ENCODE measurements around the gene XCL1. TPM values are rescaled to one million over a fixed set of nuclear protein-coding genes. Genes with fewer than 3 reads are reported as not detected.

Gene XCL1
- total and polyA plus RNA-seq, 2 of the 13 experiments (the other 11 are each of a cell fraction or from before 2014, with no cell fraction given), result 2.5 to 7.6 TPM

DNA sequence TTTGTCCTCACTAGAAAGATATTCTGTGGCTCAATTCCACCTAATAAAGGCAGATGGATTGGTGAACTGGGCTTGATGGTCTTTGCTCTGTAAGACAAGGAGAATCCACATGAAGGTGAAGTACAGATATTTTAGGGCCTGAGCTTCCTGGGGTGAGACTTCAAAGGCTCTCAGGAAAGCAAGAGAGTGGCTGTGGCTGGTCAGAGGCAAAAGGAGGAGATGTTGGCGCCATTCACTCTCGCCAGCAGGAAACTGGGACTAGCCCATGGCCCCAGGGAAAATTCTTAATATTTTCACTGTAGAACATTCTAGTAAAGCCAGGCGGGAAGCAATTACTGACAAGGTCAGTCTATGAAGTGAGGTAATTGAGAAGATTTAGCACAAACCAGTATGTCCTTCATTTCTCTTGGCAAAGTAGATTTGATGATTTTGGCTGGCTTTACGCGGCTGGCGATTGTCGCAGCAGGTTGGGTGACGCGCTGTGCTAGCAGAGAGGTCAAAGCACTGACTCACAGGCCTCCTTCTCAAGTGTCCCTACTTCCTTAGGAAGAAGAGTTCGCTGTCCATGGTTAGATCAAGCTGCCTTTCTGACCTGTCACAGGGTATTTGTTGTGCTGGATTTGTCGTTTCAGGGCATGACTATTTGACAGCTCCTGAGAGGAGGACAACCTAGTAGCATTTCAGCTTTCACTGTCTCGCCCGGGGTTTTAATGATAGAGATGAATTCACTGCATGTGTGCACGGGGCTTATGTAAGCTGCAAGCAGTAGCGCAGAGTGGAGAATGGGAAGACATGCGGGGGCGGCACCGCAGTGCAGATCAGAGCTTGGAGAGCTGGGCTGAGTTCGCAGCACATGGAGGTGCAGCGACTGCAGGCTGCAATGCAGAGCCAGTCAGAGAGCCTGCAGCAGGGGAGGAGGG is 32.7 kb downstream of the XCL1 start:
- H2AFZ ChIP-seq (ENCODE audit: low read length), result no peak overlapping the region
- no peak overlapping the region for H3K4me2 ChIP-seq (ENCODE audit: low read depth, low read length)
- TF ChIP-seq PHB2 (IDR thresholded peaks at IDR 0.05; ENCODE audit: partially characterized antibody) (no peak), ZBTB38 (CRISPR knock-in tag; IDR thresholded peaks at IDR 0.05) (0 out of 2 replicates have a peak, but pooled peaks have one; percentile 7), REST (IDR thresholded peaks at IDR 0.05; ENCODE audit: borderline replicate concordance in 1 of 2, low read depth in 1 of 2, low read length in 2 of 2) (peak in 1 of 2 experiments; percentile 81; a peak in 3 of 4 replicates), CTCF (CRISPR knock-in tag; IDR thresholded peaks at IDR 0.05) (peak; percentile 10; the same call in 1 of the 2 replicates), ELF3 (CRISPR knock-in tag; IDR thresholded peaks at IDR 0.05) (no peak)
- 70% methylated on average over 20 of the region's 20 CpGs for WGBS (ENCODE audit: low lambda C conversion rate)
- no peaks in the 10 kb centered on the region for H3K4me1 ChIP-seq (ENCODE audit: insufficient read depth, low read length)
- no peaks in the 10 kb centered on the region for H3K9me3 ChIP-seq (ENCODE audit: low read length)
- no peaks in the 10 kb centered on the region for H3K36me3 ChIP-seq (replicated peaks in 1 of 2; ENCODE audit: control insufficient read depth in 1 of 2, insufficient read depth in 2 of 2, low read length in 2 of 2)
- POLR2A ChIA-PET, result no interaction called here
- in situ Hi-C loops (cut with HindIII; ENCODE audit: extremely low pct_ligation_motif_present, low pct_unique_long_range_greater_than_20kb) (no loop called here), intact Hi-C loops (cut with micrococcal nuclease; ENCODE audit: unreplicated experiment) (loop anchor here (10.0 kb wide), 1 partner anchor 226 kb away; no protein-coding TSS in a partner anchor)
- CTCF ChIA-PET (ENCODE audit: low intra/inter-chr PET ratio, low total read pairs), result no interaction called here
- H3K9ac ChIP-seq (ENCODE audit: insufficient read depth, low read depth, low read length), result no peak overlapping the region
- DNase-seq (ENCODE audit: low spot score) (no peak), FAIRE-seq (no peak), ATAC-seq (no peak)
- peaks cover 0 to 9% of the 10 kb centered on the region in 2 experiments; a peak in 2 of 5 replicates for H3K27me3 ChIP-seq (ENCODE audit: control insufficient read depth in 1 of 2, insufficient read depth in 2 of 2, low read length in 2 of 2)
- BruUV-seq (replicated peaks), result no TSS peak
- no peaks in the 10 kb centered on the region for H3K79me2 ChIP-seq (ENCODE audit: insufficient read depth, low read length)
- no peaks in the 10 kb centered on the region for H4K20me1 ChIP-seq (ENCODE audit: insufficient read depth, low read length)
- no peak overlapping the region for H3K27ac ChIP-seq (ENCODE audit: extremely low read length, insufficient read depth, low read length)
- no peak overlapping the region for H3K4me3 ChIP-seq (replicated peaks in 1 of 3; ENCODE audit: insufficient read depth in 1 of 3, low read depth in 2 of 3, low read length in 3 of 3)
